Activated CD8-positive, alpha-beta memory T cell treated with anti-CD3 and anti-CD28 coated beads for 1 hour (primary cell): Measurements from ENCODE around the gene KPNA4.
"Not testable (repeated sequence)": the region's sequence is repeated elsewhere in the genome, so short reads cannot be mapped to it uniquely, and the experiment has no call there.

Source experiments
- DNase-seq, 2 donors: peaks; one replicate each; pipeline ENCODE4 v3.0.0-alpha.2; 2020; ENCODE audit warnings: low read depth in 1 of 2; ENCODE audit errors: extremely low read depth in 1 of 2

KPNA4 gene

GRCh38 chr3:160458151-160458550 is 107.2 kb downstream of the KPNA4 start:
- DNase-seq, result no peak

GRCh38 chr3:160455846-160456245 is 109.5 kb downstream of the KPNA4 start:
- DNase-seq, result no peak

GRCh38 chr3:160454995-160455394 is 110.4 kb downstream of the KPNA4 start:
- DNase-seq, result no peak

- DNase-seq, result not testable (repeated sequence)
Observed at GRCh38 chr3:160452251-160452650, 113.1 kb downstream of the KPNA4 start.

- no peak for DNase-seq
Observed at GRCh38 chr3:160451602-160452001, 113.8 kb downstream of the KPNA4 start.

- DNase-seq, result no peak
Observed at GRCh38 chr3:160450846-160451245, 114.5 kb downstream of the KPNA4 start.

GRCh38 chr3:160449636-160450598 is 115.5 kb downstream of the KPNA4 start, which contains the start of gene TRIM59:
TSS of gene TRIM59 (minus strand) at chr3:160449786. CDS start at chr3:160439183, 10,603 bp downstream.
- DNase-seq, result peak; percentile 93 to 94

- DNase-seq, result no peak
Observed at GRCh38 chr3:160448845-160449635, 116.3 kb downstream of the KPNA4 start.

GRCh38 chr3:160447544-160447943 is 117.8 kb downstream of the KPNA4 start:
- DNase-seq, result no peak

GRCh38 chr3:160446522-160447056 is 118.8 kb downstream of the KPNA4 start:
- DNase-seq, result no peak

- DNase-seq, result no peak
Observed at GRCh38 chr3:160445854-160446253, 119.5 kb downstream of the KPNA4 start.
